Measurements from ENCODE around the gene PKN2.

GRCh38 chr1:88708011-88708410, 23.9 kb downstream of the PKN2 start:
- TF ChIP-seq CTCF (IDR thresholded peaks at IDR 0.05) (no peak), TCF7 (CRISPR knock-in tag; IDR thresholded peaks at IDR 0.05; ENCODE audit: low read depth) (no peak)

Data from WTC11 (cell line).